GM12801 (cell line): ENCODE data around the gene TPM1.

ENCODE experiments used
- TF ChIP-seq, protein P1 (sequence below): IDR thresholded peaks from one replicate; pipeline ENCODE4 v1.5.1; 2011; ENCODE audit warnings: control low read depth; ENCODE audit not compliant: insufficient read length; ENCODE audit errors: extremely low read depth

Gene TPM1

GRCh38 chr15:63043335-63044076, 959 bp downstream of the TPM1 start:
- TF ChIP-seq, protein P1, sequence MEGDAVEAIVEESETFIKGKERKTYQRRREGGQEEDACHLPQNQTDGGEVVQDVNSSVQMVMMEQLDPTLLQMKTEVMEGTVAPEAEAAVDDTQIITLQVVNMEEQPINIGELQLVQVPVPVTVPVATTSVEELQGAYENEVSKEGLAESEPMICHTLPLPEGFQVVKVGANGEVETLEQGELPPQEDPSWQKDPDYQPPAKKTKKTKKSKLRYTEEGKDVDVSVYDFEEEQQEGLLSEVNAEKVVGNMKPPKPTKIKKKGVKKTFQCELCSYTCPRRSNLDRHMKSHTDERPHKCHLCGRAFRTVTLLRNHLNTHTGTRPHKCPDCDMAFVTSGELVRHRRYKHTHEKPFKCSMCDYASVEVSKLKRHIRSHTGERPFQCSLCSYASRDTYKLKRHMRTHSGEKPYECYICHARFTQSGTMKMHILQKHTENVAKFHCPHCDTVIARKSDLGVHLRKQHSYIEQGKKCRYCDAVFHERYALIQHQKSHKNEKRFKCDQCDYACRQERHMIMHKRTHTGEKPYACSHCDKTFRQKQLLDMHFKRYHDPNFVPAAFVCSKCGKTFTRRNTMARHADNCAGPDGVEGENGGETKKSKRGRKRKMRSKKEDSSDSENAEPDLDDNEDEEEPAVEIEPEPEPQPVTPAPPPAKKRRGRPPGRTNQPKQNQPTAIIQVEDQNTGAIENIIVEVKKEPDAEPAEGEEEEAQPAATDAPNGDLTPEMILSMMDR: no peak

DNA sequence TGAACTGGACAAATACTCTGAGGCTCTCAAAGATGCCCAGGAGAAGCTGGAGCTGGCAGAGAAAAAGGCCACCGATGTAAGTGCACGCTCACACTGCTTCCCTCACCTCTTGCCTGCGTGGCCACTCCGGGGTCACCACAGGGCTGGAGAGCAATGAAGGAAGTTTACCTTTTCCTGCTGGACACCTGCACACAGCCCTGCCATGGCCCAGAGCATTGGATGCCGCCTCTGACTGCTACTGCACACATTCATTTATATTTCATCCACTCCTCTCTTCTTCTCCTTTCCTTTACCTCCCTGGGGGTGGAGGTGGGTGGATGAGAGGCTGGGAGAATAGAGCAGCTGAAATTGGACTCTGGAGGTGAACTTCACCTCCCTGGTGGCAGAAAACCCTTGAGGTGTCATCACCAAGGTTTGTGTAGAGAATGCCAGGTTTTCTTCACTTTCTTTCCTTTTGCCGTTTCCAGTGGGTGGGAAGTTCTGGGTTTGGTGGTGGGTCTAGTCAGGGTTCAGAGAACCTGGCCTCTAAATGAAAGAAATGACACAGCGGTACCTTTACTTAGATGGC, 1.6 kb downstream of the TPM1 start:
- TF ChIP-seq, protein P1: no peak

DNA sequence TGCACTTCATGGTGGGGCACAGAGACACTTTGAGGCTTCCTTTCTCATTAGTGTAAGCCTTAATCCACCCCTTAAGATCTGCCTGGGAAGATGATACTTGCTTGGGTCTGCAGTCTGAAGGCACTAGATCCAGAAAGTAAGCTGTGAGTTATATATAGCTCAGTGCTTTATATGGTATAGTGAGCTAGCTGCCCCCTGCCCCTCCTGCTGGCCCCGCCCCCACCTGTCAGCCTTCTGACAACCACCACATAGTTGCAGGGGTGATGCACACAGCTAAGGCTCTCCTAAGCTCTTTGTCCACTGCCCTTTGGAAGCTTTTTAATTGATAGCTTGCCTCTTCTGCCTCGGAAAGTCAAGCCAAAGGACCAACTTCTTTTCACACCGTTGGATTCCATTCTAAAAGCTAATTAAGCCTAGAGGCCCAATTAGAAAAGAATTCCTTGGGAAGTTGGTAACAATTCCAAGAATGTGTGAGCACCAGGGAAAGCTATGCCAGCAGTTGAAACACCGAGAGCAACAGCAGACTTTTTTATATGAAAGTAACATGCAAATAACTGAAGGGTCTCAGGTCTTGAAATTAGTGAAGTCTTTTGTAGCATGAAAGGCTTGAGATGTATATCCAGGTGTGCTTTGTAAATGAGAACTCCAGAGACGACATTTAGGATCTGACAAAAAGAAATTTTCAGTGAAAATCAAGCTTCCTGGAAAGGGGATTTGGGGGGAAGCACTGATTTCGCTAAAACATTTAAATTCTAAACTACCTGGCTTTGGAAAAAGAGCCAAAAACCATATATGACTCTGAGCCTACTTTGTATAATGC, 2.3 kb downstream of the TPM1 start:
- TF ChIP-seq, protein P1: no peak

- TF ChIP-seq, protein P1: no peak
These were observed 2.9 kb downstream of the TPM1 start for GRCh38 chr15:63045465-63045840.

DNA sequence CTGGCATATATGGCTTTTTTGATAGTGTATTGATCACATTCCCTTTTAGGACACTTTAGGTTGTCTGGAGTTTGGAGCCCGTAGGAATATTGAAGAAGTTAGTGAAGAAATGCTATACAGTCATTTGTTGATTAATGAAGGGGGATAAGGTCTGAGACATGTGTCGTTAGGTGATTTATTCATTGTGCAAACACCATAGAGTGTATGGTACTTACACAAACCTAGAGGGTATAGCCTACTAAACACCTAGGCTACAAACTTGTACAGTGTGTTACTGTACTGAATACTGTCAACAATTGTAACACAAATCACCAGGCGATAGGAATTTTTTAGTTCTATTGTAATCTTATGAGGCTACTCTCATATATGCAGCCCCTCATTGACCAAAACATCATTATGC, 3.3 kb downstream of the TPM1 start:
- TF ChIP-seq, protein P1: no peak

- TF ChIP-seq, protein P1: no peak
These were observed 4.6 kb downstream of the TPM1 start for GRCh38 chr15:63046917-63047760.

DNA sequence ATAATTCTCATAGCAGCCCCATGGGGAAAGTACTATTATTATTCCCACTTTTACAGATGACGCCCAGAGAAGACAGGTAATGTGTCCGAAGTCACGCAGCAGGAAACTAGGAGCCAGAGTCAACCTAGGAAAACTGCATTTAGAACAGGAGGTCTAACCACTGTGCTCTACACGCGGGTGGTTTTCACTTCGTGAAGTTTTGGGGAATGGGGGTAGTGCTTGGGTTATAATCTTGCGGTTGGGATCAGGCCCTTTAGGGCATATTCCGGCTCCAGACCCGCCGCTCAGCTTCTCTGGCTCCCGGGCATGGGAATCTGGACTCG, 5.2 kb downstream of the TPM1 start:
- TF ChIP-seq, protein P1: no peak
